Body of pancreas (tissue), 4 donors: ENCODE results near the gene LETM1. TPM values are rescaled to one million over a fixed set of nuclear protein-coding genes. Genes with fewer than 3 reads are reported as not detected.

Experiments
- ATAC-seq: fragments of 150-250 bp; one replicate; pipeline ENCODE4 v1.9.1; 2016
- DNase-seq, 4 donors: peaks; one replicate each; pipeline ENCODE4 v3.0.0-alpha.2; 2019
- H3K27ac ChIP-seq, 4 donors: fragments of 200-600 bp; sonication (generic); 1 replicate in 3 of 4; 2 replicates in 1 of 4; pipeline versions ENCODE4 v1.5.1 to v1.6.1; 2016 to 2019; ENCODE audit warnings: mild to moderate bottlenecking in 1 of 4, mixed read lengths in 1 of 4, moderate library complexity in 1 of 4
- H3K27me3 ChIP-seq, 2 donors: fragments of 200-600 bp; sonication (generic); one replicate each; pipeline ENCODE4 v1.6.0; 2016; ENCODE audit warnings: mild to moderate bottlenecking in 1 of 2
- H3K36me3 ChIP-seq, 2 donors: fragments of 200-600 bp; sonication (generic); replicated peaks in 1 of 2; 2 replicates each; pipeline ENCODE4 v1.5.1; 2016; ENCODE audit warnings: low read depth in 2 of 2; ENCODE audit not compliant: insufficient read depth in 1 of 2
- H3K4me1 ChIP-seq: fragments of 200-600 bp; sonication (generic); one replicate; pipeline ENCODE4 v1.6.0; 2016
- H3K4me3 ChIP-seq, 2 donors: fragments of 200-600 bp; sonication (generic); 1 replicate in 1 of 2; 2 replicates in 1 of 2; pipeline ENCODE4 v1.5.1; 2016 to 2019
- H3K9me3 ChIP-seq, 3 donors: fragments of 200-600 bp; sonication (generic); 1 replicate in 2 of 3; 2 replicates in 1 of 3; pipeline ENCODE4 v1.5.1; 2016
- POLR2A ChIP-seq, 3 donors: fragments of 450-650 bp; IDR thresholded peaks; one replicate each; pipeline ENCODE4 v1.6.1; 2016; ENCODE audit warnings: antibody characterized with exemption in 3 of 3, mild to moderate bottlenecking in 2 of 3
- WGBS, 2 donors: methylation state at CpG; one replicate each; pipeline ENCODE4 v1.1.5; 2017; 5-methylcytosine and 5-hydroxymethylcytosine counted together
- intact Hi-C: fragments of 100-400 bp; cut with DNase I; formaldehyde crosslinking; loops from one replicate; pipeline ENCODE4 v1.15.1; 2023
- total RNA-seq, 2 donors: library from RNA; depleted of rRNA; stranded (reverse); fragments of >200 nt; gene quantifications; one replicate each; pipeline ENCODE4 v1.1.0, GENCODE V29; 2016
- TF ChIP-seq, protein P1 (sequence below), 7 experiments: fragments of 450-650 bp in 4 of 7; fragments of 200-600 bp in 3 of 7; sonication (generic) in 3 of 7; IDR thresholded peaks; one replicate each; pipeline ENCODE4 v1.5.1; 2016 to 2019; ENCODE audit warnings: antibody characterized with exemption in 7 of 7

LETM1 gene
- total RNA-seq, 2 donors from 2014 or later: 23.3 to 52.4 TPM

DNA sequence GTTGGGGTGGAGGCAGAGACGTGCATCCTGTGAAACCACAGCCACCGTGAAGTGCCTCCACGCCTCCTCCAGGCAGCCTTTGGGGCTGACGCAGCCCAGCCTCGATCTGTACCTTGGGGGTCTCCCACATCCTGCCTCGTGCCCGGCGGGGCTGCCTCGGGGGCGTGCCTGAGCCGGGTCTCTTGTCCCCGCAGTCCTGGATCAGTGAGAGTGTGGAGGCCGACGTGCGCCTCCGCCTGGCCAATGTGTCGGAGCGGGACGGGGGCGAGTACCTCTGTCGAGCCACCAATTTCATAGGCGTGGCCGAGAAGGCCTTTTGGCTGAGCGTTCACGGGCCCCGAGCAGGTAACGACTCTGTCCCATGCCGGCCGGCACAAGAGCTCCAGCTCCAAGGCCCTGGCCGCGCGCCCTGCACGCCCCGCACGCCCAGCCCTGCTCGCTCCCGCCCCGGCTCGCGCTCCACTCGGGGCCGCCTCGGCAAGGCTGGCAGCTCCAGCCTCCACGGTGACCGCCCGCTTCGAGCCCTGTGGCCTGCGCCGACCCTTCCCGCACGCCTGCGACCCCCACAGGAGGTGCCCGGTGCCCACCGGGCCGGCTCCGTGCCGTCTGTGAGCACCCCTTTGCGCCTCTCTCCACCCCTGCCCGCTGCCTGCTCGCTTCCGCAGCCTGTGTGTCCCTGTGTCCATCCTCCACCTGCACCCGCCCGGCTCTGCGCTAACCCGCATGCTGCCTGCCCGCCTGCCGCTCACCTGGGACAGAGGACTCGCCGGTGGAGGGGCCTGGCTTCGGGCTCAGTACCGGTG lies 53.0 kb downstream of the LETM1 start:
- ATAC-seq (no peak), DNase-seq (no peak)
- H3K4me1 ChIP-seq: peaks cover 60% of the 10 kb centered on the region
- no peaks in the 10 kb centered on the region for H3K36me3 ChIP-seq
- no peaks in the 10 kb centered on the region for H3K9me3 ChIP-seq
- intact Hi-C loops: loop anchor here (5.0 kb wide), 1 partner anchor 51 kb away; no protein-coding TSS in a partner anchor
- TF ChIP-seq POLR2A (IDR thresholded peaks at IDR 0.05): no peak
- TF ChIP-seq, protein P1, sequence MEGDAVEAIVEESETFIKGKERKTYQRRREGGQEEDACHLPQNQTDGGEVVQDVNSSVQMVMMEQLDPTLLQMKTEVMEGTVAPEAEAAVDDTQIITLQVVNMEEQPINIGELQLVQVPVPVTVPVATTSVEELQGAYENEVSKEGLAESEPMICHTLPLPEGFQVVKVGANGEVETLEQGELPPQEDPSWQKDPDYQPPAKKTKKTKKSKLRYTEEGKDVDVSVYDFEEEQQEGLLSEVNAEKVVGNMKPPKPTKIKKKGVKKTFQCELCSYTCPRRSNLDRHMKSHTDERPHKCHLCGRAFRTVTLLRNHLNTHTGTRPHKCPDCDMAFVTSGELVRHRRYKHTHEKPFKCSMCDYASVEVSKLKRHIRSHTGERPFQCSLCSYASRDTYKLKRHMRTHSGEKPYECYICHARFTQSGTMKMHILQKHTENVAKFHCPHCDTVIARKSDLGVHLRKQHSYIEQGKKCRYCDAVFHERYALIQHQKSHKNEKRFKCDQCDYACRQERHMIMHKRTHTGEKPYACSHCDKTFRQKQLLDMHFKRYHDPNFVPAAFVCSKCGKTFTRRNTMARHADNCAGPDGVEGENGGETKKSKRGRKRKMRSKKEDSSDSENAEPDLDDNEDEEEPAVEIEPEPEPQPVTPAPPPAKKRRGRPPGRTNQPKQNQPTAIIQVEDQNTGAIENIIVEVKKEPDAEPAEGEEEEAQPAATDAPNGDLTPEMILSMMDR (IDR thresholded peaks at IDR 0.05): no peak
- H3K27ac ChIP-seq: peak overlapping the region in 1 of 4 donors; percentile 7
- no peak overlapping the region for H3K4me3 ChIP-seq
- no peaks in the 10 kb centered on the region for H3K27me3 ChIP-seq
- WGBS, 2 donors: 91 to 99% methylated on average over 16 to 40 of the region's 71 CpGs

DNA sequence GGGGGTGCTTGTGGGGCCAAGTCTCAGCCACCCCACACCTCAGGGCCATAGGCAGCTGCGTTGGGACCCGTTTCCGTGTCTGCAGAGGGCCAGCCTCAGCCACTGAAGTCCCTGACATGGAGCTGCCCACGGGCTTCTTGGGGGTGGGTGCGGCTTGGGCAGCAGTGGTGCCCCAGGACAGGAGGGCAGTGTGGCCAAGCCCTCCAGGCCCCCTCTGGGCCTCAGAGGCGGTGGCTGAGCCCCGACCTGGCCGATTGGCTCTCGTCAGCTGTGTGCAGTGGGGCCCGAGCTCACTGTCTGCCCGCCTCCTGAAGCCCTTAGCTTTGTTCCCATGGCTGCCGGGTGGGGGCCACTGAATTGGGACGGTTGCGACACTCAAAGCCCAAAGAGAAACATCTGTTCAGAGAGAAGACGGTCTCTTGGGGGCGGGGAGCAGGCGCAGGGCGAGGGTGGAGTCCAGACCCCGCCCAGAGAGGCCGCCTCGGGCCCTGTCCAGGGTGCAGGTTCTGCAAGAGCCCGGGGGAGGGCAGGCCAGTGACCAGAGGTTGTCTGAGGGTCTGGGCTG lies 53.7 kb downstream of the LETM1 start:
- no peak for TF ChIP-seq POLR2A (IDR thresholded peaks at IDR 0.05)
- TF ChIP-seq, protein P1 (IDR thresholded peaks at IDR 0.05): no peak
- peak overlapping the region in 1 of 4 donors; percentile 7 for H3K27ac ChIP-seq
- DNase-seq: no peak

DNA sequence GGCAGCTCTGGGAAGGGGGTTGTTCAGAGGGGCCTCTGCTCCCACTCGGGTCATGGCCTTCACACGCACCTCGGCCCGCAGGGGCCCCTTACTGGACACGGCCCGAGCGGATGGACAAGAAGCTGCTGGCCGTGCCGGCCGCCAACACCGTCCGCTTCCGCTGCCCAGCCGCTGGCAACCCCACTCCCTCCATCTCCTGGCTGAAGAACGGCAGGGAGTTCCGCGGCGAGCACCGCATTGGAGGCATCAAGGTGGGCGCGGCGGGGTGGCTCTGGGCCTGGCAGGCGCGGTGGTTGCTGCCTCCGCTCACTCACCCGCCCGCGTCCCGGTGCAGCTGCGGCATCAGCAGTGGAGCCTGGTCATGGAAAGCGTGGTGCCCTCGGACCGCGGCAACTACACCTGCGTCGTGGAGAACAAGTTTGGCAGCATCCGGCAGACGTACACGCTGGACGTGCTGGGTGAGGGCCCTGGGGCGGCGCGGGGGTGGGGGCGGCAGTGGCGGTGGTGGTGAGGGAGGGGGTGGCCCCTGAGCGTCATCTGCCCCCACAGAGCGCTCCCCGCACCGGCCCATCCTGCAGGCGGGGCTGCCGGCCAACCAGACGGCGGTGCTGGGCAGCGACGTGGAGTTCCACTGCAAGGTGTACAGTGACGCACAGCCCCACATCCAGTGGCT lies 54.5 kb downstream of the LETM1 start:
- H3K4me3 ChIP-seq: no peak overlapping the region
- no peaks in the 10 kb centered on the region for H3K36me3 ChIP-seq
- 90 to 97% methylated on average over 32 to 39 of the region's 56 CpGs for WGBS, 2 donors
- ATAC-seq (no peak), DNase-seq (no peak)
- intact Hi-C loops: loop anchor here (5.0 kb wide), 1 partner anchor 49 kb away; no protein-coding TSS in a partner anchor
- peaks cover 63% of the 10 kb centered on the region for H3K4me1 ChIP-seq
- no peaks in the 10 kb centered on the region for H3K9me3 ChIP-seq
- no peak for TF ChIP-seq POLR2A (IDR thresholded peaks at IDR 0.05)
- H3K27ac ChIP-seq: peak overlapping the region in 1 of 4 donors; percentile 19
- no peaks in the 10 kb centered on the region for H3K27me3 ChIP-seq

More for the DNA sequence above, 53.7 kb downstream of the LETM1 start:
- 87 to 91% methylated on average over 13 to 17 of the region's 22 CpGs for WGBS, 2 donors
- Histone ChIP-seq H3K4me1 (peaks cover 63% of the 10 kb centered on the region), H3K27me3 (no peaks in the 10 kb centered on the region), H3K36me3 (no peaks in the 10 kb centered on the region), H3K4me3 (no peak overlapping the region), H3K9me3 (no peaks in the 10 kb centered on the region)
- intact Hi-C loops: loop anchor here (5.0 kb wide), 1 partner anchor 50 kb away; no protein-coding TSS in a partner anchor
- ATAC-seq: no peak

DNA sequence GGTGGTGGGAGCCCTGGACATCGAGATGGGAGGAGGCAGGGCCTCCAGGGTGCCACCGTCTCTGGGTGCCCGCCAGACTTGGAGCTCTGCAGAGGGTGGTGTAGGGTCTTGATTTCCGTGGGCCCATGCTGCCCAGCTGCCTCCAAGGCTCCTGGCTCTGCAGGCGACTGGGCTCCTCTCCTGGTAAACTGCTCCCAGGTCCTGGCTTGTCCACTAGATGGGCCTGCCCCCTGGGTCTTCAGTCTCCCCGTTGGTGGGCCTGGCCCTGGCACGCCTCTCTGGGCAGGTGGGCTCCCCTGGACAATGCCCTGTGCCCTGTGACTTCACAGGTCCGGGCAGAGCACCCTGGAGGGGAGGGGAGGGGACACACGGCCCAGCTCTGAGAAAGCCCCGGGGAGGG lies 55.2 kb downstream of the LETM1 start:
- H3K27ac ChIP-seq: peak overlapping the region in 2 of 4 donors; percentile 19 to 72
- no peak for TF ChIP-seq POLR2A (IDR thresholded peaks at IDR 0.05)
- TF ChIP-seq, protein P1 (IDR thresholded peaks at IDR 0.05): no peak
- H3K4me3 ChIP-seq: no peak overlapping the region
- DNase-seq: no peak
- 50 to 77% methylated on average over 2 to 10 of the region's 10 CpGs for WGBS, 2 donors
- no peaks in the 10 kb centered on the region for H3K27me3 ChIP-seq
- ATAC-seq: no peak
- H3K9me3 ChIP-seq: no peaks in the 10 kb centered on the region
- H3K4me1 ChIP-seq: peaks cover 66% of the 10 kb centered on the region
- intact Hi-C loops: loop anchor here (5.0 kb wide), 1 partner anchor 49 kb away; no protein-coding TSS in a partner anchor
- no peaks in the 10 kb centered on the region for H3K36me3 ChIP-seq
